ENCODE measurements around the gene THSD4.
A peak's percentile ranks its signal among the peaks of the same experiment; 100 is the strongest.

THSD4 gene

DNA sequence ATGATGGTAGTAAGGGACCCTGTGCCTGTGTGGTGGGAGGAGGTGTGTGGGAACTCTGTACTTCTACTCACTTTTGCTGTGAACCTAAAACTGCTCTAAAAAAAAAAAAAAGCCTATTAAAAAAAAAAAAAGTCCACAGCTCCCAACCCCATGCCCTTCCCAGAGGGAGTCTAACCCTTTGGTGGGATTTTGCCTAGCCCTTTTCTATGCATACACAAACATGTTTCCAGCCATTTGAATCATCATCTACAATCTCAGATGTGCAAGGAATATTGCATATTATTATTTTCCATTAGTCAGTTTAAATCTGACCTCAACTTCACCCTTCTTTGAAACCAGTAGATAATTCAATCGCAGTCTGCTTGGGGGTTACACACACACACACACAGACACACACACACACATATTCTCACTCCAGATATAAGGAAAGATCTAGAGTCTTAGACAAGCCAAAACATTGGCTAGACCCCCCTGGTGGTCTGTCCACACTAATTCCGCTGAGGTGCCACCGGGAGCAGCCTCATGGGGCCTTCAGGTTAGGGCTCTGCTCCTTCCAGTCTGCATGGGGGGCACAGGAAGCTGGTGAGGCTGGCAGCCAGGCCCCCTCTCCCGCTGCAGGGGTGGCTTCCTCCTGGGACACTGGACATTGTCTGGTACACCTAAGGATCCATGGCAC lies 619.6 kb downstream of the THSD4 start:
- H3K9me3 ChIP-seq (ENCODE audit: insufficient read depth, low read length) = no peaks in the 10 kb centered on the region
- no peak overlapping the region for H2AFZ ChIP-seq (ENCODE audit: low read depth, low read length)
- H3K27ac ChIP-seq (ENCODE audit: low read length) = no peak overlapping the region
- peaks cover 40% of the 10 kb centered on the region for H3K27me3 ChIP-seq (ENCODE audit: low read depth, low read length)
- no peaks in the 10 kb centered on the region for H4K20me1 ChIP-seq (ENCODE audit: insufficient read depth, low read length)
- H3K4me3 ChIP-seq (ENCODE audit: low read length) = no peak overlapping the region
- no peak overlapping the region for H3K9ac ChIP-seq (ENCODE audit: low read length)
- H3K79me2 ChIP-seq (ENCODE audit: low read length) = no peaks in the 10 kb centered on the region
- TF ChIP-seq, protein P1, sequence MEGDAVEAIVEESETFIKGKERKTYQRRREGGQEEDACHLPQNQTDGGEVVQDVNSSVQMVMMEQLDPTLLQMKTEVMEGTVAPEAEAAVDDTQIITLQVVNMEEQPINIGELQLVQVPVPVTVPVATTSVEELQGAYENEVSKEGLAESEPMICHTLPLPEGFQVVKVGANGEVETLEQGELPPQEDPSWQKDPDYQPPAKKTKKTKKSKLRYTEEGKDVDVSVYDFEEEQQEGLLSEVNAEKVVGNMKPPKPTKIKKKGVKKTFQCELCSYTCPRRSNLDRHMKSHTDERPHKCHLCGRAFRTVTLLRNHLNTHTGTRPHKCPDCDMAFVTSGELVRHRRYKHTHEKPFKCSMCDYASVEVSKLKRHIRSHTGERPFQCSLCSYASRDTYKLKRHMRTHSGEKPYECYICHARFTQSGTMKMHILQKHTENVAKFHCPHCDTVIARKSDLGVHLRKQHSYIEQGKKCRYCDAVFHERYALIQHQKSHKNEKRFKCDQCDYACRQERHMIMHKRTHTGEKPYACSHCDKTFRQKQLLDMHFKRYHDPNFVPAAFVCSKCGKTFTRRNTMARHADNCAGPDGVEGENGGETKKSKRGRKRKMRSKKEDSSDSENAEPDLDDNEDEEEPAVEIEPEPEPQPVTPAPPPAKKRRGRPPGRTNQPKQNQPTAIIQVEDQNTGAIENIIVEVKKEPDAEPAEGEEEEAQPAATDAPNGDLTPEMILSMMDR (IDR thresholded peaks at IDR 0.05; ENCODE audit: low read depth, low read length) = no peak
- no peak for TF ChIP-seq EZH2phosphoT487 (IDR thresholded peaks at IDR 0.05; ENCODE audit: low read depth)
- H3K4me1 ChIP-seq (ENCODE audit: low read length) = no peaks in the 10 kb centered on the region
- no peaks in the 10 kb centered on the region for H3K36me3 ChIP-seq (replicated peaks; ENCODE audit: low read depth, low read length)
- H3K4me2 ChIP-seq (ENCODE audit: low read length) = no peak overlapping the region

DNA sequence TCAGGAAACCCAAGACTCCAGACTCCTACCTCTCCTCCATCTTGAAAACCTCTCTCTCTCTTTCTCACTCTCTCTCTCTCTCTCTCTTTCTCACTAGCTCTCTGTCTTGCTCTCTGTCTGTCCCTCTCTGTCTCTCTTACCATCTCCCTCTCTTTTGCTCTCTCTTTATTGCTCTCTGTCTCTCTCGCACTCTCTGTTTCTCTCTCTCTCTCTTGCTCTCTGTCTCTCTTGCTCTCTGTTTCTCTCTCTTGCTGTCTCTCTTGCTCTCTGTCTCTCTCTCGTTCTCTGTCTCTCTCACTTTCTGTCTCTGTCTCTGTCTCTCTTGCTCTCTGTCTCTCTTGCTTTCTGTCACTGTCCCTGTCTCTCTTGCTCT lies 620.1 kb downstream of the THSD4 start:
- no peak overlapping the region for H3K4me3 ChIP-seq (ENCODE audit: low read length)
- TF ChIP-seq EZH2phosphoT487 (IDR thresholded peaks at IDR 0.05; ENCODE audit: low read depth) = no peak
- TF ChIP-seq, protein P1 (IDR thresholded peaks at IDR 0.05; ENCODE audit: low read depth, low read length) = no peak

DNA sequence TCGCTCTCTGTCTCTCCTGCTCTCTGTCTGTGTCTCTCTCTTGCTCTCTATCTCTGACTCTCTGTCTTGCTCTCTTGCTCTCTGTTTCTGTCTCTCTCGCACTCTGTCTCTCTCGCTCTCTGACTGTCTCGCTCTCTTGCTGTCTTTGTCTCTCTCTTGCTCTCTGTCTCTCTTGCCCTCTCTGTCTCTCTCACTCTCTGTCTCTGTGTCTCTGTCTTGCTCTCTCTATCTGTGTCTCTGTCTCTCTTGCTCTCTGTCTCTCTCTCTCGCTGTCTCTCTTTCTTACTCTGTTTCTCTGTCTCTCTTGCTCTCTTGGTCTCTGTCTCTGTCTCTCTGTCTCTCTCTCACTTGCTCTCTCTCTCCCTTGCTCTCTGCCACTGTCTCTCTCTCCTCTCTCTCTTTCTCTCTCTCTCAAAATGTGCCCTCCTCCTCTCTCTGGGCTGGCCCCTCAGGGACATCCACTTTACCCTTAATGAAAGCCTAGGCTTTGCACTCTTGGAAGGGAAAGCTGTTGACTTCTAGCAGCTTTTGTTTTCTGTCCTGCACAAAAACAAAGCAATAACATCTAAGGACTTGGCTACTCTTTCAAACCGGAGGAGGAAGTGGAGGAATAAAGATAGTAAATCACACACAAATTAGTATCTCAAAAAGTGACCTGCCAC lies 621.1 kb downstream of the THSD4 start:
- no peak for TF ChIP-seq EZH2phosphoT487 (IDR thresholded peaks at IDR 0.05; ENCODE audit: low read depth)
- TF ChIP-seq, protein P1 (IDR thresholded peaks at IDR 0.05; ENCODE audit: low read depth, low read length) = no peak
- H3K4me1 ChIP-seq (ENCODE audit: low read length) = no peaks in the 10 kb centered on the region
- H3K36me3 ChIP-seq (replicated peaks; ENCODE audit: low read depth, low read length) = no peaks in the 10 kb centered on the region
- no peaks in the 10 kb centered on the region for H3K9me3 ChIP-seq (ENCODE audit: insufficient read depth, low read length)
- H3K4me2 ChIP-seq (ENCODE audit: low read length) = no peak overlapping the region
- no peak overlapping the region for H3K9ac ChIP-seq (ENCODE audit: low read length)
- no peak overlapping the region for H2AFZ ChIP-seq (ENCODE audit: low read depth, low read length)
- peaks cover 47% of the 10 kb centered on the region for H3K27me3 ChIP-seq (ENCODE audit: low read depth, low read length)
- no peaks in the 10 kb centered on the region for H3K79me2 ChIP-seq (ENCODE audit: low read length)
- H3K4me3 ChIP-seq (ENCODE audit: low read length) = no peak overlapping the region
- H3K27ac ChIP-seq (ENCODE audit: low read length) = no peak overlapping the region
- H4K20me1 ChIP-seq (ENCODE audit: insufficient read depth, low read length) = no peaks in the 10 kb centered on the region

More for the DNA sequence above, 620.1 kb downstream of the THSD4 start:
- Histone ChIP-seq H2AFZ (ENCODE audit: low read depth, low read length) (peak overlapping the region; percentile 46; the same call in 1 of the 2 replicates), H3K36me3 (replicated peaks; ENCODE audit: low read depth, low read length) (no peaks in the 10 kb centered on the region), H3K27ac (ENCODE audit: low read length) (no peak overlapping the region), H3K9ac (ENCODE audit: low read length) (no peak overlapping the region), H3K4me1 (ENCODE audit: low read length) (no peaks in the 10 kb centered on the region), H3K4me2 (ENCODE audit: low read length) (no peak overlapping the region), H3K27me3 (ENCODE audit: low read depth, low read length) (peaks cover 45% of the 10 kb centered on the region), H4K20me1 (ENCODE audit: insufficient read depth, low read length) (no peaks in the 10 kb centered on the region), H3K79me2 (ENCODE audit: low read length) (no peaks in the 10 kb centered on the region), H3K9me3 (ENCODE audit: insufficient read depth, low read length) (no peaks in the 10 kb centered on the region)

DNA sequence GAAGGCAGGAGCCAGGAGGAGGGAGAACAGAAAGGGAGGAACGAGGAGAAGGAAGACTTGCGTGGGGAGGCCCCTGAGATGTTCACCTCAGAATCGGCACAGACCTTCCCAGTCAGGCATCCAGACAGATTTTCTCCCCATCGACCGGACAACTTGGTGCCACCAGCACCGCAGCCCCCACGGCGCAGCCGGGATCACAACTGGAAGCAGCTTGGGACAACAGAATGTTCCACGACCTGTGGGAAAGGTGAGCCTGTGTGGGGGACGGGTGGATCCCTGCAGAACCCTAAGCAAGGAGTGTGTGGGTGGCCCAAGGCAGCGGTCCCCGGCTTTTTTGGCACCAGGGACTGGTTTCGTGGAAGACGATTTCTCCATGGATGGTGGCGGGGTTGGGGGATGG lies 622.5 kb downstream of the THSD4 start:
- Histone ChIP-seq H2AFZ (ENCODE audit: low read depth, low read length) (no peak overlapping the region), H3K4me1 (ENCODE audit: low read length) (no peaks in the 10 kb centered on the region), H3K27me3 (ENCODE audit: low read depth, low read length) (peaks cover 53% of the 10 kb centered on the region), H4K20me1 (ENCODE audit: insufficient read depth, low read length) (no peaks in the 10 kb centered on the region), H3K4me2 (ENCODE audit: low read length) (no peak overlapping the region), H3K27ac (ENCODE audit: low read length) (no peak overlapping the region), H3K4me3 (ENCODE audit: low read length) (no peak overlapping the region), H3K36me3 (replicated peaks; ENCODE audit: low read depth, low read length) (no peaks in the 10 kb centered on the region), H3K9ac (ENCODE audit: low read length) (no peak overlapping the region), H3K79me2 (ENCODE audit: low read length) (no peaks in the 10 kb centered on the region), H3K9me3 (ENCODE audit: insufficient read depth, low read length) (no peaks in the 10 kb centered on the region)
- TF ChIP-seq, protein P1 (IDR thresholded peaks at IDR 0.05; ENCODE audit: low read depth, low read length) = no peak
- TF ChIP-seq EZH2phosphoT487 (IDR thresholded peaks at IDR 0.05; ENCODE audit: low read depth) = no peak

All from OCI-LY3 (cell line).